ENCODE results near the gene MPP3. TPM values are rescaled to one million over a fixed set of nuclear protein-coding genes. Genes with fewer than 3 reads are reported as not detected.

MPP3 gene
- total RNA-seq, 1 experiment from 2014 or later: 5.7 TPM

DNA sequence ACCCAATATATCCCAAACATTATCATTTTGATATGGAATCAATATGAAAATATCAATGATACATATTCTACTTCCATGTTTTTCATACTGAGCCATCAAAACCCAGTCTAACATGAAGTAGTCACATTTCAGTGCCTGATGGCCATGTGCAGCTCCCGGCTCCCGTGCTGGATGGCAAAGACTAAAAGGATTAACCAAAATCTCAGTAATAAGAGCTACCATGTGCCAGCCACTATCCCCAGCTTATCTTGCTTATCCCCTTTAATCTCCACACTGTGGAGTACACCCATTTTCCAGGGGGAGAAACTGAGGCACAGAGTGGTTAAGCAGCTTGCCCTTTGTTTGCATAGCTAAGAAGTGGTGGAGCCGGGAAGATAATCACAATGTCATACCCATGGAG is 23.2 kb upstream of the MPP3 start:
- no peaks in the 10 kb centered on the region for H3K36me3 ChIP-seq (ENCODE audit: insufficient read depth, low read length, poor library complexity, severe bottlenecking)
- H3K4me3 ChIP-seq (ENCODE audit: low read depth, low read length, poor library complexity, severe bottlenecking): no peak overlapping the region
- no peak overlapping the region for H3K27ac ChIP-seq (ENCODE audit: low read depth, low read length, poor library complexity, severe bottlenecking)
- no TSS peak for BruUV-seq (replicated peaks)
- no peaks in the 10 kb centered on the region for H3K9me3 ChIP-seq (ENCODE audit: low read depth, low read length, poor library complexity, severe bottlenecking)
- no peaks in the 10 kb centered on the region for H3K27me3 ChIP-seq (replicated peaks; ENCODE audit: insufficient read depth, low read depth, low read length, poor library complexity)
- no peaks in the 10 kb centered on the region for H3K4me1 ChIP-seq (ENCODE audit: insufficient read depth, low read length, poor library complexity, severe bottlenecking)
- ChIA-PET CTCF (interaction anchor here (0.6 kb wide), 1 partner anchor 123 kb away, joined by 6 read pairs; no protein-coding TSS in a partner anchor), POLR2A (ENCODE audit: low non-redundant PET) (no interaction called here)
- TF ChIP-seq EZH2 (IDR thresholded peaks at IDR 0.05; ENCODE audit: borderline replicate concordance, low read depth, low read length, poor library complexity, severe bottlenecking): no peak
- TF ChIP-seq, protein P1, sequence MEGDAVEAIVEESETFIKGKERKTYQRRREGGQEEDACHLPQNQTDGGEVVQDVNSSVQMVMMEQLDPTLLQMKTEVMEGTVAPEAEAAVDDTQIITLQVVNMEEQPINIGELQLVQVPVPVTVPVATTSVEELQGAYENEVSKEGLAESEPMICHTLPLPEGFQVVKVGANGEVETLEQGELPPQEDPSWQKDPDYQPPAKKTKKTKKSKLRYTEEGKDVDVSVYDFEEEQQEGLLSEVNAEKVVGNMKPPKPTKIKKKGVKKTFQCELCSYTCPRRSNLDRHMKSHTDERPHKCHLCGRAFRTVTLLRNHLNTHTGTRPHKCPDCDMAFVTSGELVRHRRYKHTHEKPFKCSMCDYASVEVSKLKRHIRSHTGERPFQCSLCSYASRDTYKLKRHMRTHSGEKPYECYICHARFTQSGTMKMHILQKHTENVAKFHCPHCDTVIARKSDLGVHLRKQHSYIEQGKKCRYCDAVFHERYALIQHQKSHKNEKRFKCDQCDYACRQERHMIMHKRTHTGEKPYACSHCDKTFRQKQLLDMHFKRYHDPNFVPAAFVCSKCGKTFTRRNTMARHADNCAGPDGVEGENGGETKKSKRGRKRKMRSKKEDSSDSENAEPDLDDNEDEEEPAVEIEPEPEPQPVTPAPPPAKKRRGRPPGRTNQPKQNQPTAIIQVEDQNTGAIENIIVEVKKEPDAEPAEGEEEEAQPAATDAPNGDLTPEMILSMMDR (conservative IDR thresholded peaks at IDR 0.05; ENCODE audit: low read depth, low read length): no peak
- no peak for DNase-seq (ENCODE audit: low spot score)
- intact Hi-C loops (cut with micrococcal nuclease; ENCODE audit: unreplicated experiment): no loop called here

DNA sequence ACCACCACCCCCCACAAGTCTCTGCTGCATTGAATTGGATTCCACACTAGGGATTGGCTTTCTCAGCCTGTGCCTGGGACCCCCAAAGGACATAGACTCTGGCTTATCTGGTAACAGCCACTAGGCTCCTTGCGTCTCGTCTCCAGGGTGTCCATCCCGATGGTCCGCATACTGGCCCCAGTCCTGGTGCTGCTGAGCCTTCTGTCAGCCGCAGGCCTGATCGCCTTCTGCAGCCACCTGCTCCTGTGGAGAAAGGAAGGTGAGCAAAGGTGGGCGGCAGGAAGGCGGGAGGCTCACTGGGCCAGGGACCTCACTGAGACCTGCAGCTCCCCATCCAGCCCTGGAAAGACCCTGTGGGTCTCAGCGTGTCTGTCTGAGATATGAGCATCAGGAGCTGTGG is 22.1 kb upstream of the MPP3 start:
- H3K27ac ChIP-seq (ENCODE audit: low read depth, low read length, poor library complexity, severe bottlenecking): no peak overlapping the region
- H3K9me3 ChIP-seq (ENCODE audit: low read depth, low read length, poor library complexity, severe bottlenecking): no peaks in the 10 kb centered on the region
- no peak overlapping the region for H3K4me3 ChIP-seq (ENCODE audit: low read depth, low read length, poor library complexity, severe bottlenecking)
- ChIA-PET POLR2A (ENCODE audit: low non-redundant PET) (no interaction called here), CTCF (interaction anchor here (0.6 to 0.7 kb wide), 2 partner anchors 95 to 260 kb away, joined by 3 to 4 read pairs; no protein-coding TSS in a partner anchor)
- no peaks in the 10 kb centered on the region for H3K4me1 ChIP-seq (ENCODE audit: insufficient read depth, low read length, poor library complexity, severe bottlenecking)
- H3K36me3 ChIP-seq (ENCODE audit: insufficient read depth, low read length, poor library complexity, severe bottlenecking): no peaks in the 10 kb centered on the region
- intact Hi-C loops (cut with micrococcal nuclease; ENCODE audit: unreplicated experiment): no loop called here
- BruUV-seq (replicated peaks): no TSS peak
- H3K27me3 ChIP-seq (replicated peaks; ENCODE audit: insufficient read depth, low read depth, low read length, poor library complexity): no peaks in the 10 kb centered on the region
- no peak for TF ChIP-seq EZH2 (IDR thresholded peaks at IDR 0.05; ENCODE audit: borderline replicate concordance, low read depth, low read length, poor library complexity, severe bottlenecking)
- TF ChIP-seq, protein P1 (conservative IDR thresholded peaks at IDR 0.05; ENCODE audit: low read depth, low read length): no peak
- no peak for DNase-seq (ENCODE audit: low spot score)

DNA sequence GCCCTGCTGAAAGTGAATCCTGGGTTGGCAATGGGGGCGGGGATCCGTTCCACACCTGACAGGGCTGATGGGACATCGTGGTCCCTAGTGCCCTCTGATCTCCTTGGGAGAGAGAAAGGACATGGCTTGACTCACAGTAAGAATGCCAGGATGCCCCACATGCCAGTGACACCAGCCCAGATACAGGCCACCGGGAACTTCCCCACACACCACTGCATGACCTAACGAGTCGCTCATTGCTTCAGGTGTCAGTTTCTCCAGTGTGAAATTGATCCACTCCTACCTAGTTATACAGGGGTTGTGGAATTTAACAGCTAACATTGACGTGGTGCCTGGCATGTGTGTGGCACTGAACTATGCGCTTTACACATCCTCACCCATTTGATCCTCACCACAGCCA is 21.6 kb upstream of the MPP3 start:
- BruUV-seq (replicated peaks): no TSS peak
- no peak for TF ChIP-seq EZH2 (IDR thresholded peaks at IDR 0.05; ENCODE audit: borderline replicate concordance, low read depth, low read length, poor library complexity, severe bottlenecking)
- TF ChIP-seq, protein P1 (conservative IDR thresholded peaks at IDR 0.05; ENCODE audit: low read depth, low read length): no peak
- Histone ChIP-seq H3K4me3 (ENCODE audit: low read depth, low read length, poor library complexity, severe bottlenecking) (no peak overlapping the region), H3K27me3 (replicated peaks; ENCODE audit: insufficient read depth, low read depth, low read length, poor library complexity) (no peaks in the 10 kb centered on the region), H3K27ac (ENCODE audit: low read depth, low read length, poor library complexity, severe bottlenecking) (no peak overlapping the region), H3K9me3 (ENCODE audit: low read depth, low read length, poor library complexity, severe bottlenecking) (no peaks in the 10 kb centered on the region), H3K36me3 (ENCODE audit: insufficient read depth, low read length, poor library complexity, severe bottlenecking) (no peaks in the 10 kb centered on the region), H3K4me1 (ENCODE audit: insufficient read depth, low read length, poor library complexity, severe bottlenecking) (no peaks in the 10 kb centered on the region)
- intact Hi-C loops (cut with micrococcal nuclease; ENCODE audit: unreplicated experiment): no loop called here
- POLR2A ChIA-PET (ENCODE audit: low non-redundant PET): no interaction called here
- no peak for DNase-seq (ENCODE audit: low spot score)
- CTCF ChIA-PET: interaction anchor here (0.6 to 0.7 kb wide), 2 partner anchors 96 to 261 kb away, joined by 3 to 4 read pairs; no protein-coding TSS in a partner anchor

Data from A673 (cell line).